Measurements from ENCODE around the gene SLFN12.

- TF ChIP-seq POLR2AphosphoS5 (IDR thresholded peaks at IDR 0.05; ENCODE audit: borderline replicate concordance, low read depth, low read length) (no peak), EZH2 (IDR thresholded peaks at IDR 0.05) (no peak), FOXP2 (optimal IDR thresholded peaks at IDR 0.05; ENCODE audit: control extremely low read depth, extremely low read length, insufficient read depth) (no peak)
Observed at GRCh38 chr17:35373984-35374765, 58.1 kb downstream of the SLFN12 start.

Measured in SK-N-MC (cell line).